Keratinocyte (primary cell): ENCODE results near the gene TARBP1.

Source experiments
- EZH2 ChIP-seq: IDR thresholded peaks from one replicate; pipeline ENCODE4 v1.6.1; 2012; ENCODE audit warnings: inconsistent platforms, mild to moderate bottlenecking, low read length, moderate library complexity
- TF ChIP-seq, protein P1 (sequence below), 3 experiments: IDR thresholded peaks in 1 of 3; conservative IDR thresholded peaks in 1 of 3; optimal IDR thresholded peaks in 1 of 3; 2 replicates in 2 of 3; 3 replicates in 1 of 3; pipeline versions ENCODE3 to v1.5.1; 2011; ENCODE audit warnings: low read length in 3 of 3, mild to moderate bottlenecking in 3 of 3, moderate library complexity in 2 of 3, control low read depth in 1 of 3, inconsistent platforms in 1 of 3; ENCODE audit not compliant: insufficient read depth in 2 of 3; ENCODE audit errors: extremely low read depth in 1 of 3

DNA sequence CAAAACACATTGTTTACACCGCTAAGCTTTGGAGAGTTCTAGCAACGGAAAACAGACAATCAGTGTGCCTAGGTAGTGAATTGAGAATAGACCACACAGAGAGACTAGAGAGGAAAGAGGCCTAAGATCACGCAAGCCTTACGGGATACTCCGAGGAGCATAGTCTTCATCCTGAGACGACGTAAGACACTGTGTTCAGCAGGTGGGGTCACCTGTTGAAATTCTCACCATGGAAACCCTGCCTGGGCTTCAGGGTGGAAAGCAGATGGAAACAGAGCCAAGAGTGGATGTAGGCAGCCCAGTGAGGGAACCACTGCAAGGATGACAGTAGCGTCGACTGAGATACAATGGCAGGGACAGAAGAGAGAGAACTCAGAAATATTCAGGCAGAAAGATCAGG, 65.5 kb downstream of the TARBP1 start:
- no peak for TF ChIP-seq EZH2
- TF ChIP-seq, protein P1, sequence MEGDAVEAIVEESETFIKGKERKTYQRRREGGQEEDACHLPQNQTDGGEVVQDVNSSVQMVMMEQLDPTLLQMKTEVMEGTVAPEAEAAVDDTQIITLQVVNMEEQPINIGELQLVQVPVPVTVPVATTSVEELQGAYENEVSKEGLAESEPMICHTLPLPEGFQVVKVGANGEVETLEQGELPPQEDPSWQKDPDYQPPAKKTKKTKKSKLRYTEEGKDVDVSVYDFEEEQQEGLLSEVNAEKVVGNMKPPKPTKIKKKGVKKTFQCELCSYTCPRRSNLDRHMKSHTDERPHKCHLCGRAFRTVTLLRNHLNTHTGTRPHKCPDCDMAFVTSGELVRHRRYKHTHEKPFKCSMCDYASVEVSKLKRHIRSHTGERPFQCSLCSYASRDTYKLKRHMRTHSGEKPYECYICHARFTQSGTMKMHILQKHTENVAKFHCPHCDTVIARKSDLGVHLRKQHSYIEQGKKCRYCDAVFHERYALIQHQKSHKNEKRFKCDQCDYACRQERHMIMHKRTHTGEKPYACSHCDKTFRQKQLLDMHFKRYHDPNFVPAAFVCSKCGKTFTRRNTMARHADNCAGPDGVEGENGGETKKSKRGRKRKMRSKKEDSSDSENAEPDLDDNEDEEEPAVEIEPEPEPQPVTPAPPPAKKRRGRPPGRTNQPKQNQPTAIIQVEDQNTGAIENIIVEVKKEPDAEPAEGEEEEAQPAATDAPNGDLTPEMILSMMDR (optimal IDR thresholded peaks at IDR 0.05 in 1 of 3, IDR thresholded peaks at IDR 0.05 in 1 of 3, conservative IDR thresholded peaks at IDR 0.05 in 1 of 3; ENCODE audit: extremely low read depth in 1 of 3, insufficient read depth in 2 of 3, low read length in 3 of 3): no peak
